Measurements from ENCODE around the gene ZDHHC6.
"Not testable (repeated sequence)": the region's sequence is repeated elsewhere in the genome, so short reads cannot be mapped to it uniquely, and the experiment has no call there.

ZDHHC6 gene

GRCh38 chr10:112442063-112442462 lies 4.7 kb downstream of the ZDHHC6 start:
- no peak for DNase-seq (ENCODE audit: low spot score)

GRCh38 chr10:112441520-112441919 lies 5.2 kb downstream of the ZDHHC6 start:
- no peak for DNase-seq (ENCODE audit: low spot score)

GRCh38 chr10:112438356-112438755 lies 8.4 kb downstream of the ZDHHC6 start:
- DNase-seq (ENCODE audit: low spot score) = no peak

- DNase-seq (ENCODE audit: low spot score) = no peak
Measured at GRCh38 chr10:112434988-112435619, 11.6 kb downstream of the ZDHHC6 start.

GRCh38 chr10:112433136-112433535 lies 13.6 kb downstream of the ZDHHC6 start:
- no peak for DNase-seq (ENCODE audit: low spot score)

GRCh38 chr10:112429654-112430230 lies 17.0 kb downstream of the ZDHHC6 start:
- no peak for DNase-seq (ENCODE audit: low spot score)

GRCh38 chr10:112429147-112429546 lies 17.6 kb downstream of the ZDHHC6 start:
- no peak for DNase-seq (ENCODE audit: low spot score)

GRCh38 chr10:112426111-112426510 lies 20.6 kb downstream of the ZDHHC6 start:
- no peak for DNase-seq (ENCODE audit: low spot score)

GRCh38 chr10:112424651-112425050 lies 22.1 kb downstream of the ZDHHC6 start:
- DNase-seq (ENCODE audit: low spot score) = no peak

GRCh38 chr10:112421731-112422130 lies 25.0 kb downstream of the ZDHHC6 start:
- DNase-seq (ENCODE audit: low spot score) = no peak

GRCh38 chr10:112412696-112413095 lies 34.0 kb downstream of the ZDHHC6 start:
- no peak for DNase-seq (ENCODE audit: low spot score)

GRCh38 chr10:112409755-112410154 lies 37.0 kb downstream of the ZDHHC6 start:
- no peak for DNase-seq (ENCODE audit: low spot score)

GRCh38 chr10:112409299-112409698 lies 37.4 kb downstream of the ZDHHC6 start:
- DNase-seq (ENCODE audit: low spot score) = no peak

- DNase-seq (ENCODE audit: low spot score) = no peak
Measured at GRCh38 chr10:112407696-112408095, 39.0 kb downstream of the ZDHHC6 start.

- DNase-seq (ENCODE audit: low spot score) = not testable (repeated sequence)
Measured at GRCh38 chr10:112406806-112407205, 39.9 kb downstream of the ZDHHC6 start.

- DNase-seq (ENCODE audit: low spot score) = no peak
Measured at GRCh38 chr10:112404617-112405016, 42.1 kb downstream of the ZDHHC6 start.

- no peak for DNase-seq (ENCODE audit: low spot score)
Measured at GRCh38 chr10:112402917-112403316, 43.8 kb downstream of the ZDHHC6 start.

- no peak for DNase-seq (ENCODE audit: low spot score)
Measured at GRCh38 chr10:112397592-112397991, 49.1 kb downstream of the ZDHHC6 start.

GRCh38 chr10:112395809-112396530 lies 50.7 kb downstream of the ZDHHC6 start:
- no peak for DNase-seq (ENCODE audit: low spot score)

GRCh38 chr10:112394475-112394875 lies 52.2 kb downstream of the ZDHHC6 start:
- no peak for DNase-seq (ENCODE audit: low spot score)

- no peak for DNase-seq (ENCODE audit: low spot score)
Measured at GRCh38 chr10:112393827-112394226, 52.9 kb downstream of the ZDHHC6 start.

GRCh38 chr10:112393341-112393740 lies 53.4 kb downstream of the ZDHHC6 start:
- DNase-seq (ENCODE audit: low spot score) = no peak

GRCh38 chr10:112390125-112390703 lies 56.5 kb downstream of the ZDHHC6 start:
- DNase-seq (ENCODE audit: low spot score) = no peak

Data from AG08396 (cell line).